ENCODE data around the gene MAP7.
"Not testable (repeated sequence)": the region's sequence is repeated elsewhere in the genome, so short reads cannot be mapped to it uniquely, and the experiment has no call there.

Gene MAP7

DNA sequence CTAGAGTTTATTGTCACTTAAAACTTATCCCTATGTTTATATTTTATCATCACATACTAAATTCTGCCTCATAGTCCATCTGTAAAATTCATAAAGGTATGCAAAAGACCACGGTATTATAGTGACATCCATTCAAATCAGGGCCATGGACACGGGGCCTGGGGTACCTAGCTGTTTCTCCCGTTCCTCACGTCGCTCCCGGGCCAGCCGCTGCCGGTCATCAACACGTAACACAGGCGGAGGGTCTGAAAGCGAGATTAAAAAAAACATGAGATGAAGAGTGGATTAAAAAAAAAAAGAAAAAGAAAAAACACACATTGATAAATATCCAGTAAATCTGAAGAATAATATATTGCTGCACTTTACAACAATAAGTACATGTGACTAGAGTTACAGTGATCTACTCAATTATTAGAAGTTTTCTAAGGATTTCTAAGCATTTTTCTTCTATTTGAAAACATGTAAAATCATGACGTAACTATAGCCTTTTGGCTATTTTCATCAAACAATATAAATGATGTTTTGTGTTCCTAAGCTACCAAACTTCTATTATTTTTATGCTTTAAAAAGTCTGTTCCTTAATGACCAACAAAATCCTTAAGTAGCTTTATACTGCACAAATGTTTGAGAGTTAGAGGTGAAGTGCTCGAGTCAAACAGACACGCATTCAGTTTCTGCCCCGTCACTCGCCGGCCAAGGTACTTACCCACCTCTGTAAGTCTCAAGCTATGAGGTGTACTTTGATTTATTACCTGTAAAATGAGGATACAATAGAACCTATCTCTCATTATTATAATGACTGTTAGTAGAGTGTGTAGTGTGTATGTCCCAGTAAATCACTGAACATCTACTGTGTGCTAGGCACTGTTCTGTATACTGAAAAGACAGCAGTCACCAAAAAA lies 138.5 kb downstream of the MAP7 start:
- DNase-seq = no peak

GRCh38 chr6:136411025-136411325 lies 139.2 kb downstream of the MAP7 start:
- DNase-seq = no peak

DNA sequence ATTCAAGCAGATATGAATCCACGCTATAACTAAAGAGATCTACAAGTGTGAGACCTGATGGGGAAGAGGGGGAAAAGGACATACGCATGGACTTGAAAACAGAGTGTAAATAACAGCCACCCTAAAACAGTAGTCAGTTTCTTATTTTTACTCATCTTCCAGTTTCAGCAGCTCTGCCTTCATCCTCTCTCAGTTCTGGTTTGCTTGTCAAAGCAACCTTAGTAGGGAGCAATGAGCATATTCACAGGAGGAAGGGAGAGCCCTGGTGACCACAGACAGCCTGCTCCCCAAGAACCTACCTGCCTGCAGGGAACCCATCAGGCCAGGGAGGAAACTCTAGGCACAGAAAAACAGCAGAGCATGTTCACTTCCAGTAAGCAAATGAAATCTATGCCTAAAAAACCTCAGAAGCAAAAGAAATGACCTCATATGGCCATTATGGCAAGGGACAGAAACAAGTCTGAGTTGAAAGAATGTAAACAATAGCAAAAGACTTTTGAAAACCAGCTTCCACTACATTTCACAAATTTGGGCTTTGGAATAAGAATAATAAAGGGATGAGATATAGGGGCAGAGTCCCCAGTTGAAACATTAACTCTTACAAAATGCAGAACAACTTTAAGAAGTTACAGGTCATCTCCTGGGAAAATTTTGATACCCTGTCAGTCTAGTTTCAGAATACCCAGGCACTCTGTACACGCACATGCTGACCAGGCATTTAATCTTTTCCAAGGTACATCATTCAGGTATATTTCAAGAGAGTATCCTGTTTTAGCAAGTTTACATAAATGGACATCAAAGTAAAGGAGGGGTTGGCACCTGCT lies 139.8 kb downstream of the MAP7 start:
- no peak for DNase-seq

GRCh38 chr6:136409597-136409996 lies 140.6 kb downstream of the MAP7 start:
- no peak for DNase-seq

GRCh38 chr6:136408204-136408603 lies 142.0 kb downstream of the MAP7 start:
- no peak for DNase-seq

GRCh38 chr6:136405420-136406029 lies 144.7 kb downstream of the MAP7 start:
- no peak for DNase-seq

GRCh38 chr6:136404627-136405419 lies 145.4 kb downstream of the MAP7 start:
- DNase-seq = no peak

- no peak for DNase-seq
These were observed 146.2 kb downstream of the MAP7 start for GRCh38 chr6:136404007-136404406.

GRCh38 chr6:136403110-136403980 lies 146.9 kb downstream of the MAP7 start:
- DNase-seq = no peak

- no peak for DNase-seq
These were observed 148.5 kb downstream of the MAP7 start for GRCh38 chr6:136401749-136402148.

- DNase-seq = not testable (repeated sequence)
These were observed 149.0 kb downstream of the MAP7 start for GRCh38 chr6:136401236-136401635.

DNA sequence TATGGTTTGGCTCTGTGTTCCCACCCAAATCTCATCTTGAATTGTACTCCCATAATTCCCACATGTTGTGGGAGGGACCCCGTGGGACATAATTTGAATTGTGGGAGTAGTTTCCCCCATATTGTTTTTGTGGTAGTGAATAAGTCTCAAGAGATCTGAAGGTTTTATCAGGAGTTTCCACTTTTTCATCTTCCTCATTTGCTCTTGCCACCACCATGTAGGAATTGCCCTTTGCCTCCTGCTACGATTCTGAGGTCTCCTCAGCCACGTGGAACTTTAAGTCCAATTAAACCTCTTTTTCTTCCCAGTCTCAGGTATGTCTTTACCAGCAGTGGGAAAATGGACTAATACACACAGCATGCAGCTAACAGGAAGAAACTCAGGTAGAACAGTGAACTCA lies 151.8 kb downstream of the MAP7 start:
- DNase-seq = no peak

GRCh38 chr6:136396908-136397307 lies 153.3 kb downstream of the MAP7 start:
- no peak for DNase-seq

DNA sequence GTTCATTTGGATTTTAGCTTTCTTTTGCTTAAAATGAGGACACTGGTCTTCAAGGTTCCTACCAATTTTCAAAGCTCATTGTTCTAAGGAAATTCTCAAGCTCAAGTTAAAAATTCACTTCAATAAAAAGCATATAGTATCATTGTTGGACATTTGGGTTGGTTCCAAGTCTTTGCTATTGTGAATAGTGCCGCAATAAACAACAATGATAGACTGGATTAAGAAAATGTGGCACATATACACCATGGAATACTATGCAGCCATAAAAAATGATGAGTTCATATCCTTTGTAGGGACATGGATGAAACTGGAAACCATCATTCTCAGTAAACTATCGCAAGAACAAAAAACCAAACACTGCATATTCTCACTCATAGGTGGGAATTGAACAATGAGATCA lies 159.3 kb downstream of the MAP7 start:
- DNase-seq = not testable (repeated sequence)

DNA sequence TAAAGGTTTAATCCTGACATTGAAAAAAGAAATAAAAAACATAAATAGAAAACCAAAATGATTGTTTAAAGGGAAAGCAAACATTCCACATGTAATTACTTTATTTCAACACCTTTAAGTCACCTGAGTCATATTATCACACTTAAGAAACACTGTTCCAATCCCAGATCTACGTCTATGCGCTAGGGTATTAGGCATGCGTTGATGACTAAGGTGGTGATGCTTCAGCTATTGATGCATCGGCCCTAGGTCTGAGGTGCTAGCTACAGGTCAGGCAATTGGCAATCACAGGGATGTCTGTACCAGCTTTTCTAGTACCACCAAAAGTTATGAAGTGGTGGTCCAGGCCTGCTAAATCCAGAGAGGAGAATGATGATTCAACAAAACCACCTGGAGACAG lies 162.9 kb downstream of the MAP7 start:
- no peak for DNase-seq

GRCh38 chr6:136383268-136383937 lies 166.8 kb downstream of the MAP7 start:
- no peak for DNase-seq

DNA sequence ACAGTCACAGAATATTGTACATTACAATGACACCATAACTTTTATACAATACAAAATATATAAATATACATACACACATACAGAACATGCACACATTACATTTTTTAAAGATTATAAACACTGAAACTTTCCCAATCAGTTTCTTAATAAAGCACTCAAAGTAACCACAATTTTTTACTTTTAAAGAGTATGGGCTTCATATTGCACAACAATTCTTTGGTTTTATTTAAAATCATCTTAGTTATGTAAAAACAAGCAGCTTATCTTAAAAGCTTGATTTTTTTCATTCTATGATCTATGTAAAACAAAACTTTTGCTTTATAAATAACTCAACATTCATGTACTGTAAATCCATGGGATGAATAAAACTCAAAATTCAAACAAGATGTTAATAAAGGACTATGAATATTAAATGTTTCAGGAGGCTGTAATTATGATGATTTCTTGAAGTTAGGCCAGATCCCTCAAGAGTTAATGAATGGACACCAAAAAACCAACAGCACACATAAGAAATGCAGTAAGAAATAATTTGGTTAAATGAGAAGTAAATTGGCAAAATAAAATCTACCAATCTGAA lies 167.5 kb downstream of the MAP7 start:
- no peak for DNase-seq

GRCh38 chr6:136378888-136379287 lies 171.3 kb downstream of the MAP7 start:
- no peak for DNase-seq

DNA sequence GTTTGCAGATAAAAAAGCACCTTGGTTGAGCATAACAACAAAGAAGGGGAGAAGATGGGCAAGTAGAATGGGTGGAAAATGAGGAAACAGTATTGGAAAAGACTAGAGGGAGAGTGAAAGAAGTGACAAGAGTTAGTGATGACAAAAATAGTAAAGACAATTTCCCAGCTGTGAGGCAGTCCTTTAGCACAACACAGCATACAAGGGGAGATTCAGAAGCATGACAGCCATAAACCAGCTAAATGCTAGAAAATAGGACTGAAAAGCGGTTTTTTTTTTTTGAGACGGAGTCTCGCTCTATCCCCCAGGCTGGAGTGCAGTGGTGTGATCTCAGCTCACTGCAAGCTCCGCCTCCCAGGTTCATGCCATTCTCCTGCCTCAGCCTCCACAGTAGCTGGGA lies 174.4 kb downstream of the MAP7 start:
- DNase-seq = not testable (repeated sequence)

DNA sequence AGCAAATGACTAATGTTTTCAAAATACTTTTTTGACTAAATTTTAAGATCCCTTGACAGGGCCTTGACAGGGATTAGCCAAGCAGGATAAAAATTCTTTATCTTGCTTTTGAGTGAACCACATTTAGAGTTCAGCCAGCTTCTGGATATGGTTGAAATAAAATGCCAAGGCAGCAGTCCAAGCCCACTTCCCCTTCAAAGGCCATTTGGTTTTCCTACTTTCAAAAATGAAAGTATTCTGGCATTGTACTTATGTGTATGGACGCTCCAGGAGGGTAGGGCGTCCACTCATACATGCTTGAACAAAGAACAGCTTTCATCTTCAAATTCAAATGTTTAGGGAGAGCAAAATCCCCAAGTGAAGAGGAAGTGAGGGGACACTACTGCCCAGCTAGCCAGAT lies 178.3 kb downstream of the MAP7 start:
- DNase-seq = no peak

All from NCI-H1092 treated with DMSO at 0.1 percent for 48 hours (cell line).